Peyer's patch (tissue), 4 donors: Measurements from ENCODE around the gene ARHGAP31. TPM values are rescaled to one million over a fixed set of nuclear protein-coding genes. Genes with fewer than 3 reads are reported as not detected.
"Not testable (repeated sequence)": the region's sequence is repeated elsewhere in the genome, so short reads cannot be mapped to it uniquely, and the experiment has no call there.

Source experiments
- DNase-seq, 3 donors: peaks; one replicate each; pipeline ENCODE4 v3.0.0-alpha.2; 2017 to 2019
- H3K27ac ChIP-seq, 4 donors: fragments of 200-600 bp; sonication (generic); one replicate each; pipeline ENCODE4 v1.5.1; 2016 to 2019
- H3K27me3 ChIP-seq, 2 donors: fragments of 200-600 bp; sonication (generic); one replicate each; pipeline ENCODE4 v1.5.1; 2019
- H3K36me3 ChIP-seq, 3 donors: fragments of 200-600 bp; sonication (generic); one replicate each; pipeline ENCODE4 v1.5.1; 2016 to 2019
- H3K4me1 ChIP-seq, 4 donors: fragments of 200-600 bp; sonication (generic); one replicate each; pipeline ENCODE4 v1.5.1; 2016 to 2019
- H3K4me3 ChIP-seq, 4 donors: fragments of 200-600 bp; sonication (generic); 1 replicate in 3 of 4; 2 replicates in 1 of 4; pipeline ENCODE4 v1.5.1; 2016 to 2019; ENCODE audit warnings: mild to moderate bottlenecking in 1 of 4
- H3K9me3 ChIP-seq, 4 donors: fragments of 200-600 bp; sonication (generic); one replicate each; pipeline ENCODE4 v1.5.1; 2016 to 2019; ENCODE audit warnings: mild to moderate bottlenecking in 1 of 4
- POLR2A ChIP-seq, 2 donors: fragments of 450-650 bp; IDR thresholded peaks; one replicate each; pipeline ENCODE4 v1.5.1; 2017; ENCODE audit warnings: antibody characterized with exemption in 2 of 2, mild to moderate bottlenecking in 2 of 2, moderate library complexity in 2 of 2
- total RNA-seq, 4 donors: library from RNA; depleted of rRNA; stranded (reverse); fragments of >200 nt; gene quantifications; one replicate each; pipeline ENCODE4 v1.1.0, GENCODE V29; 2016
- TF ChIP-seq, protein P1 (sequence below), 6 experiments: fragments of 450-650 bp in 4 of 6; fragments of 200-600 bp in 2 of 6; sonication (generic) in 1 of 6; IDR thresholded peaks; one replicate each; pipeline ENCODE4 v1.5.1; 2017 to 2019; ENCODE audit warnings: antibody characterized with exemption in 6 of 6, mild to moderate bottlenecking in 3 of 6, moderate library complexity in 1 of 6

ARHGAP31 gene
- total RNA-seq, 4 donors from 2014 or later = 4.7 to 19.0 (median 10.1) TPM

- no peaks in the 10 kb centered on the region for H3K4me1 ChIP-seq
- H3K4me3 ChIP-seq = no peak overlapping the region
- no peak for DNase-seq
- H3K27ac ChIP-seq = no peak overlapping the region
- no peaks in the 10 kb centered on the region for H3K9me3 ChIP-seq
- TF ChIP-seq, protein P1, sequence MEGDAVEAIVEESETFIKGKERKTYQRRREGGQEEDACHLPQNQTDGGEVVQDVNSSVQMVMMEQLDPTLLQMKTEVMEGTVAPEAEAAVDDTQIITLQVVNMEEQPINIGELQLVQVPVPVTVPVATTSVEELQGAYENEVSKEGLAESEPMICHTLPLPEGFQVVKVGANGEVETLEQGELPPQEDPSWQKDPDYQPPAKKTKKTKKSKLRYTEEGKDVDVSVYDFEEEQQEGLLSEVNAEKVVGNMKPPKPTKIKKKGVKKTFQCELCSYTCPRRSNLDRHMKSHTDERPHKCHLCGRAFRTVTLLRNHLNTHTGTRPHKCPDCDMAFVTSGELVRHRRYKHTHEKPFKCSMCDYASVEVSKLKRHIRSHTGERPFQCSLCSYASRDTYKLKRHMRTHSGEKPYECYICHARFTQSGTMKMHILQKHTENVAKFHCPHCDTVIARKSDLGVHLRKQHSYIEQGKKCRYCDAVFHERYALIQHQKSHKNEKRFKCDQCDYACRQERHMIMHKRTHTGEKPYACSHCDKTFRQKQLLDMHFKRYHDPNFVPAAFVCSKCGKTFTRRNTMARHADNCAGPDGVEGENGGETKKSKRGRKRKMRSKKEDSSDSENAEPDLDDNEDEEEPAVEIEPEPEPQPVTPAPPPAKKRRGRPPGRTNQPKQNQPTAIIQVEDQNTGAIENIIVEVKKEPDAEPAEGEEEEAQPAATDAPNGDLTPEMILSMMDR (IDR thresholded peaks at IDR 0.05) = no peak
- TF ChIP-seq POLR2A (IDR thresholded peaks at IDR 0.05) = no peak
- H3K27me3 ChIP-seq = no peaks in the 10 kb centered on the region
- H3K36me3 ChIP-seq = peaks cover 0 to 19% (median 0%) of the 10 kb centered on the region in 3 donors
These were observed 71.2 kb downstream of the ARHGAP31 start for GRCh38 chr3:119365418-119365817.

DNA sequence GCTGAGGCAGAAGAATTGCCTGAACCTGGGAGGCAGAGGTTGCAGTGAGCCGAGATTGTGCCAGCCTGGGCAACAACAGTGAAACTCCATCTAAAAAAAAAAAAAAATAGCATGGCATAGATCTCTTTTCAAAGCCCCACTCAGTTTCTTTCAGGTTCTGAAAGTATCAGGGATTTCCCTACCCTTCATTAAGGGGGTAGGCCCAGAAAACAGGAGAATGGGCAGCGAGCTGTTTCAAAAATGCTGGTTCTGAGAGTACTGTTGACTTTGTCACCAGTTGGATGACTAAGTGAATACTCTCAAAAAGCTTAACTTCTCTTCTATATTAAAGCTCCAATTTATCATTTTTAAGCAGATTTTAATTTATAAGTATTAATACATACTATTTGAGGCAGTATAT is 72.8 kb downstream of the ARHGAP31 start:
- H3K4me3 ChIP-seq = no peak overlapping the region
- no peaks in the 10 kb centered on the region for H3K4me1 ChIP-seq
- no peaks in the 10 kb centered on the region for H3K27me3 ChIP-seq
- TF ChIP-seq, protein P1 (IDR thresholded peaks at IDR 0.05) = no peak
- TF ChIP-seq POLR2A (IDR thresholded peaks at IDR 0.05) = no peak
- H3K9me3 ChIP-seq = no peaks in the 10 kb centered on the region
- no peak for DNase-seq
- no peak overlapping the region for H3K27ac ChIP-seq
- peaks cover 0 to 19% (median 0%) of the 10 kb centered on the region in 3 donors for H3K36me3 ChIP-seq

- Histone ChIP-seq H3K4me1 (no peaks in the 10 kb centered on the region), H3K4me3 (no peak overlapping the region), H3K36me3 (peaks cover 0 to 19% (median 0%) of the 10 kb centered on the region in 3 donors), H3K9me3 (no peaks in the 10 kb centered on the region), H3K27me3 (no peaks in the 10 kb centered on the region), H3K27ac (no peak overlapping the region)
- TF ChIP-seq, protein P1 (IDR thresholded peaks at IDR 0.05) = no peak
- no peak for TF ChIP-seq POLR2A (IDR thresholded peaks at IDR 0.05)
- DNase-seq = no peak
These were observed 74.1 kb downstream of the ARHGAP31 start for GRCh38 chr3:119368298-119368697.

GRCh38 chr3:119371786-119372185 is 77.6 kb downstream of the ARHGAP31 start:
- not testable (repeated sequence) for H3K27ac ChIP-seq, H3K27me3 ChIP-seq, H3K4me1 ChIP-seq, DNase-seq, H3K9me3 ChIP-seq, H3K4me3 ChIP-seq
- H3K36me3 ChIP-seq = peaks cover 0 to 14% (median 0%) of the 10 kb centered on the region in 3 donors

DNA sequence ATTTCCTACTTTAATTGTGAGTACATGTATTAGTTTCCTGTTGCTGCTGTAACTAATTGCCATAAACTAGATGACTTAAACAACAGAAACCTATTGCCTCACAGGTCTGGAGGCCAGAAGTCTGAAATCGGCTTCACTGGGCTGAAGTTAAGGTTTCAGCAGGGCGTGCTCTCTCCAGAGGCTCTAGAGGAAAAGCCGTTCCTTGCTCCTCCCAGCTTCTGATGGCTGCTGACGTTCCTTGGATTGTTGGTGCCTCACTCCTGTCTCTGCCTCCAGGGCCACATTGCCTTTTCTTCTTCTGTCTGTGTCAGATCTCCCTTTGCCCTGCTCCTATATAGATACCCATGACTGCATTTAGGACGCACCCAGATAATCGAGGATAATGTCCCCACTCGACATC is 80.9 kb downstream of the ARHGAP31 start:
- no peaks in the 10 kb centered on the region for H3K9me3 ChIP-seq
- H3K36me3 ChIP-seq = no peaks in the 10 kb centered on the region
- DNase-seq = no peak
- TF ChIP-seq, protein P1 (IDR thresholded peaks at IDR 0.05) = no peak
- no peak for TF ChIP-seq POLR2A (IDR thresholded peaks at IDR 0.05)
- no peak overlapping the region for H3K27ac ChIP-seq
- H3K4me1 ChIP-seq = no peaks in the 10 kb centered on the region
- no peaks in the 10 kb centered on the region for H3K27me3 ChIP-seq
- H3K4me3 ChIP-seq = no peak overlapping the region

GRCh38 chr3:119375510-119375909 is 81.3 kb downstream of the ARHGAP31 start:
- Histone ChIP-seq H3K36me3 (no peaks in the 10 kb centered on the region), H3K27me3 (no peaks in the 10 kb centered on the region), H3K4me3 (no peak overlapping the region), H3K27ac (no peak overlapping the region), H3K9me3 (no peaks in the 10 kb centered on the region), H3K4me1 (no peaks in the 10 kb centered on the region)
- TF ChIP-seq, protein P1 (IDR thresholded peaks at IDR 0.05) = no peak
- TF ChIP-seq POLR2A (IDR thresholded peaks at IDR 0.05) = no peak
- no peak for DNase-seq
